HL-60 (cell line): ENCODE measurements around the gene LMOD1.

Experiments used
- CTCF ChIP-seq: IDR thresholded peaks from one replicate; pipeline ENCODE4 v1.5.1; 2011; ENCODE audit warnings: low read length, control low read depth, inconsistent platforms; ENCODE audit not compliant: insufficient read depth
- GABPA ChIP-seq: IDR thresholded peaks from 2 replicates; pipeline ENCODE4 v1.6.1; 2012; ENCODE audit warnings: low read depth
- POLR2AphosphoS5 ChIP-seq: IDR thresholded peaks from 2 replicates; pipeline ENCODE4 v1.6.1; 2012; ENCODE audit warnings: low read depth
- REST ChIP-seq: IDR thresholded peaks from 2 replicates; pipeline ENCODE4 v1.6.1; 2012; ENCODE audit warnings: low read depth; ENCODE audit not compliant: insufficient replicate concordance

- TF ChIP-seq CTCF (no peak), POLR2AphosphoS5 (no peak), REST (no peak), GABPA (no peak)
Measured at GRCh38 chr1:201911826-201912571, 34.3 kb downstream of the LMOD1 start.
